ENCODE data around the gene TMEFF1. TPM values are rescaled to one million over a fixed set of nuclear protein-coding genes. Genes with fewer than 3 reads are reported as not detected.

TMEFF1 gene
- total RNA-seq, 1 donor from 2014 or later = 0.80 TPM

- no peaks in the 10 kb centered on the region for H3K4me1 ChIP-seq
- no peaks in the 10 kb centered on the region for H3K9me3 ChIP-seq
- H3K27ac ChIP-seq = no peak overlapping the region
- no peaks in the 10 kb centered on the region for H3K27me3 ChIP-seq (ENCODE audit: low read depth)
- no peak for DNase-seq
- no peak for TF ChIP-seq CTCF (IDR thresholded peaks at IDR 0.05)
- no peaks in the 10 kb centered on the region for H3K36me3 ChIP-seq
- ATAC-seq = no peak
- intact Hi-C loops (cut with DNase I) = no loop called here
- no peak overlapping the region for H3K4me3 ChIP-seq
Observed at GRCh38 chr9:100573655-100574260, 100.8 kb downstream of the TMEFF1 start.

DNA sequence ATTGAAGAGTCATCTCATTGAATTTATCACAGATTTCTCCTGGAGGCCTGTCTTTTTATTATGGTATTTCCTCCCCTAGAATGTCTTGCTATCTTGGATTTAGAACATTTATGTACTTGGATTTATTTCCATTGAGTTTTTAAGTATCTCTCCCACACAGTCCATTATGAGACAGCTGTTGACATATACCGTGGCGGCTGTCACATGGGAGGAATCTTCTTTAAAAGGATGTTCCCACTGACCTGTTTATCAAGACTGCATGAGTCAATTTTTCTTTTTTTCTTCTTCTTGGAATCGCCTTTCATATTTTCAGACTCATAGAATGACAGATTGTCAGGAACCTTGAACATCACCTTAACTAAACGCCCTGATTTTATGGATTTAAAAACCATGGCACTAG, 102.1 kb downstream of the TMEFF1 start:
- intact Hi-C loops (cut with DNase I) = no loop called here

DNA sequence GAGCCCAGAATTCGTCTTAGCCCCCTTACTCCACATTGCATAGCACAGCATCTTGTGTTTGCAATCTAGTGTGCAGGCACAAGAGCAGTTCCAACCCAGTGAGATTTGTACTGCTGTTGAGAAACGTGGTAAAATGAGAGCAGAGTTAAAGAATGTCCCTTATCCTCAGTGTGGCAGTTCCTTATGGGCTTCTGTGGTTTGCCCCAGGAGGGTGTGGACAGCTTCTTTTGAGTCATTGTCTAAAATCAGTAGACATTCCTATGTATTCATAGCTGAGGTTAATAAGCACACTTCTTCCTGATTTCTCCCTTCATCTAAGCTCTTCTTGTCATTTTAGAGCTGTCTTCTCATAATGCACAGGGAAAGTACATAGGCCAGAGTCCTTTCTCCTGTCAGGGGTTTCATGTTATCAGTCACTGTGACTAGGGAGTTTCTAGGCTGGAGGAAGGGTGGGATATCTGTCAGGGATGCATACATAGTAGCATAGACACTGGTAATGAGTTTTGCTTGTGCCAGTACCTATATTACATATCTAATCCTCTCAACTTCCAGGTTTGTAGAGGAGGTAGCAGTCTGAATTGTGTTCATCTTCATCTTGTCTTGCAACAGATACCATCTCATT, 102.9 kb downstream of the TMEFF1 start:
- intact Hi-C loops (cut with DNase I) = no loop called here
- Histone ChIP-seq H3K9me3 (no peaks in the 10 kb centered on the region), H3K27ac (no peak overlapping the region), H3K4me1 (no peaks in the 10 kb centered on the region), H3K27me3 (ENCODE audit: low read depth) (no peaks in the 10 kb centered on the region), H3K36me3 (no peaks in the 10 kb centered on the region), H3K4me3 (no peak overlapping the region)
- DNase-seq = no peak
- TF ChIP-seq CTCF (IDR thresholded peaks at IDR 0.05) = no peak
- ATAC-seq = no peak

More for the DNA sequence above, 102.1 kb downstream of the TMEFF1 start:
- Histone ChIP-seq H3K27ac (no peak overlapping the region), H3K36me3 (no peaks in the 10 kb centered on the region), H3K9me3 (no peaks in the 10 kb centered on the region), H3K4me3 (no peak overlapping the region), H3K4me1 (no peaks in the 10 kb centered on the region), H3K27me3 (ENCODE audit: low read depth) (no peaks in the 10 kb centered on the region)
- TF ChIP-seq CTCF (IDR thresholded peaks at IDR 0.05) = no peak
- DNase-seq (no peak), ATAC-seq (no peak)

DNA sequence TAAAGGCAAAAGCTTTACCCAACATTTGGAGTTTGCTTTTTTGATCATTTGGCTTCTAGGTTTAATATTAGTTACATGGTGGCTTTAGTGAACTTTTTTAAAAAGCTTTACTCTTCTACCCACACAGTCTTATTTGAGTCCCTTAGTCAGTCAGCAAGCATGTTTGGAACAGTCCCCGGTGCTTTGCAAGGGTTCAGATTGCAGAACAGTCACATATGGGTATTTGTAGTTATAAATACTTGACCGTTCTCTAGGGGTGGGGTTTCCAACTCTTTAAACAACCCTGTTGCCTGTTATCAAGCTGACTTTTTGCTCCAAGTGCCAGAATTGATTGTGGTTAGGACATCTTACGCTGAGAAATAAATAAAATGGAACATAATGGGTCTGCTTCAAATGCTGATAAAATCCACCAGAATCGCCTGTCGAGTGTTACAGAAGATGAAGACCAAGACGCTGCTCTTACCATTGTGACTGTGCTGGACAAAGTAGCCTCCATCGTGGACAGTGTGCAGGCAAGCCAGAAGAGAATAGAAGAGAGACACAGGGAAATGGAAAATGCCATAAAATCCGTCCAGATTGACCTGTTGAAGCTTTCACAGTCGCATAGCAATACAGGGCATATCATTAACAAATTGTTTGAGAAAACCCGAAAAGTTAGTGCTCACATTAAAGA, 105.0 kb downstream of the TMEFF1 start, which contains the start of gene CAVIN4:
CAVIN4 (plus strand) TSS at position 304 of the 673 bp plus-strand sequence; CDS start at position 369, 65 bp downstream.
- no peaks in the 10 kb centered on the region for H3K36me3 ChIP-seq
- no peaks in the 10 kb centered on the region for H3K4me1 ChIP-seq
- no peak within 1 kb of the TSS for H3K4me3 ChIP-seq
- intact Hi-C loops (cut with DNase I) = no loop called here
- no peak for TF ChIP-seq CTCF (IDR thresholded peaks at IDR 0.05)
- H3K9me3 ChIP-seq = no peaks in the 10 kb centered on the region
- no peaks in the 10 kb centered on the region for H3K27me3 ChIP-seq (ENCODE audit: low read depth)
- DNase-seq (no peak), ATAC-seq (no peak)
- H3K27ac ChIP-seq = no peak within 1 kb of the TSS

DNA sequence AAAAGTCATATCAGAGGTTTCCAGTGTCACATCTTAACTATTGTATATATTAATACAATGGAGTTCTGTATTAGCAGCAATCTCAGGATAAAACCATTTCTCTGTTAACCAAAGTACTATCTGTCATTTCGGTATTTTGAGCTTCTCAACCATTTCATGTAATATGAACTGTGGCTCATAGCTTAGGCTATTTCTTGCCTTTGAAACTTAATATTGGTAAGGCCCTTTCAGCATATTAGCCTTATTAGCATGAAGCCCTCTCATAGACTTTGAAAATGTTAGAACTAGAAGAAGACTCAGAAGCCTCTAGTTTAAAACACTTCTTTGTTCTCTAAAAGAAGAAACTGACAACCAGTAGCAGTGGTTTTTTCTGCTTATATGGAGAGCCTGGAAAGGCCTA, 105.7 kb downstream of the TMEFF1 start:
- intact Hi-C loops (cut with DNase I) = no loop called here
- no peaks in the 10 kb centered on the region for H3K9me3 ChIP-seq
- no peak for TF ChIP-seq CTCF (IDR thresholded peaks at IDR 0.05)
- H3K27ac ChIP-seq = no peak overlapping the region
- H3K4me3 ChIP-seq = no peak overlapping the region
- DNase-seq (no peak), ATAC-seq (no peak)
- H3K27me3 ChIP-seq (ENCODE audit: low read depth) = no peaks in the 10 kb centered on the region
- no peaks in the 10 kb centered on the region for H3K36me3 ChIP-seq
- H3K4me1 ChIP-seq = no peaks in the 10 kb centered on the region
